MCF 10A (cell line): ENCODE measurements around the gene LPAR5. TPM values are rescaled to one million over a fixed set of nuclear protein-coding genes. Genes with fewer than 3 reads are reported as not detected.

Source experiments
- BruUV-seq: library from RNA; stranded (reverse); fragments of 400-500 nt; replicated peaks from 2 replicates; lab custom pipeline; 2021; lab: Mats Ljungman, UMichigan
- CTCF ChIA-PET: fragments of 300-600 bp; sonication (Branson Sonifier 250); formaldehyde crosslinking; extraction: SDS; loops from one replicate; lab custom pipeline; 2021; ENCODE audit warnings: antibody characterized with exemption, inconsistent platforms; lab: Yijun Ruan, JAX
- POLR2A ChIA-PET: fragments of 300-600, 350-650 bp; sonication (Branson Sonifier 250); formaldehyde crosslinking; extraction: SDS; loops from one replicate; lab custom pipeline; 2020; ENCODE audit warnings: antibody characterized with exemption, inconsistent platforms; lab: Yijun Ruan, JAX
- DNase-seq: peaks from one replicate; pipeline ENCODE4 v3.0.0-alpha.2; 2018; ENCODE audit not compliant: unreplicated experiment
- H3K27ac Mint-ChIP-seq: one replicate; pipeline ENCODE4 v1.8.0; 2022; ENCODE audit warnings: mild to moderate bottlenecking, low read depth, mixed read lengths; ENCODE audit not compliant: unreplicated experiment
- H3K27me3 Mint-ChIP-seq: one replicate; pipeline ENCODE4 v1.8.0; 2022; ENCODE audit warnings: mixed read lengths; ENCODE audit not compliant: insufficient read depth, unreplicated experiment
- H3K36me3 Mint-ChIP-seq: one replicate; pipeline ENCODE4 v1.8.0; 2022; ENCODE audit warnings: mild to moderate bottlenecking, moderate library complexity, mixed read lengths; ENCODE audit not compliant: insufficient read depth, unreplicated experiment
- H3K4me1 Mint-ChIP-seq: one replicate; pipeline ENCODE4 v1.8.0; 2022; ENCODE audit warnings: mixed read lengths; ENCODE audit not compliant: insufficient read depth, unreplicated experiment
- H3K4me3 Mint-ChIP-seq: one replicate; pipeline ENCODE4 v1.8.0; 2022; ENCODE audit warnings: mild to moderate bottlenecking, moderate library complexity, mixed read lengths; ENCODE audit not compliant: unreplicated experiment
- H3K9me3 Mint-ChIP-seq: one replicate; pipeline ENCODE4 v1.8.0; 2022; ENCODE audit warnings: mixed read lengths; ENCODE audit not compliant: unreplicated experiment
- intact Hi-C: fragments of 100-400 bp; cut with micrococcal nuclease; formaldehyde crosslinking; loops from 2 replicates; pipeline ENCODE4 v1.14.1; 2022
- total RNA-seq: library from RNA; stranded (reverse); gene quantifications from 2 replicates; pipeline ENCODE4 v1.2.3, GENCODE V29; 2022
- TF ChIP-seq, protein P1 (sequence below): fragments of 200-600 bp; IDR thresholded peaks from one replicate; pipeline ENCODE4 v1.8.0; 2022; ENCODE audit warnings: antibody characterized with exemption, mild to moderate bottlenecking; ENCODE audit not compliant: unreplicated experiment

LPAR5 gene
- total RNA-seq, 1 experiment from 2014 or later, result 2.7 TPM

DNA sequence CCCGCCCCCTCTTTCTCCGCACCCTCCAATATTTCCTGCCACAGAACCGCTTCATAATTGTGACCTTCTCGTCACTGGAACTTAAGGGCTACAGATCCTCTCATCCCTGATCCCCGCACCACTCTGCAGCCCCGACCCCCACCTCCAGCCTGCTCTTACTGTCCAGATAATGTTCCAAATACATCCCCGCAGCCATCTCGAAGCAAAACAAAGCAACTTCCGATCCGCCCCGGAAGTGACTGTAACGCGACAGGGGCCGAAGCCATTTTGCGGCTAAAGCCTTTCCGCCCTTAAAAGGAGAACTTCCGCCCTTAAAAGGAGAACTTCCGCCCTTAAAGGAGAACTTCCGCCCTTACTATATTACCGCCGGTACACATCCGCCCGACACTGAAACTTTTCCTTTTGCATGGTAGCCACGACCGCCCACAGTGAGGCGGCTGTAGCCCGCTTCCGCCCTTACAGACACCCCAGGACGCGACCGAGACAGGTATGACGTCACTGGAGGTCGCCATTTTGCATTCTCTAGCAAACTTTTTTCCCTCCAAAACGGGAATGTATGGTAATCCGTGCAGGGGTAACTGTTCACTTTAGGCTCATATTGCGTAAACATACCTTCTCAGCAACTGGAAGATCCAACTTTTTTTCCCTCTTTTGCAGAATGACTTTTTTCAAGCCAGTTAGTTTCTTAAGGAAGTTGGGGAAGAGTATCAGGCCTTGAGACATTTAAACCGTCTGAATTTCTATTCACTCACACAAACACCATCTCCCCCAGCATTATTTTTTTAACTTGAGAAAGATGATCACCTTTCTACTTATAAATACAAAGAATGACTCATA lies 27.4 kb upstream of the LPAR5 start, which contains the start of gene ING4:
ING4 (minus strand) TSS at position 214 of the 837 bp plus-strand sequence; CDS start at position 196, 18 bp downstream.
- TF ChIP-seq, protein P1, sequence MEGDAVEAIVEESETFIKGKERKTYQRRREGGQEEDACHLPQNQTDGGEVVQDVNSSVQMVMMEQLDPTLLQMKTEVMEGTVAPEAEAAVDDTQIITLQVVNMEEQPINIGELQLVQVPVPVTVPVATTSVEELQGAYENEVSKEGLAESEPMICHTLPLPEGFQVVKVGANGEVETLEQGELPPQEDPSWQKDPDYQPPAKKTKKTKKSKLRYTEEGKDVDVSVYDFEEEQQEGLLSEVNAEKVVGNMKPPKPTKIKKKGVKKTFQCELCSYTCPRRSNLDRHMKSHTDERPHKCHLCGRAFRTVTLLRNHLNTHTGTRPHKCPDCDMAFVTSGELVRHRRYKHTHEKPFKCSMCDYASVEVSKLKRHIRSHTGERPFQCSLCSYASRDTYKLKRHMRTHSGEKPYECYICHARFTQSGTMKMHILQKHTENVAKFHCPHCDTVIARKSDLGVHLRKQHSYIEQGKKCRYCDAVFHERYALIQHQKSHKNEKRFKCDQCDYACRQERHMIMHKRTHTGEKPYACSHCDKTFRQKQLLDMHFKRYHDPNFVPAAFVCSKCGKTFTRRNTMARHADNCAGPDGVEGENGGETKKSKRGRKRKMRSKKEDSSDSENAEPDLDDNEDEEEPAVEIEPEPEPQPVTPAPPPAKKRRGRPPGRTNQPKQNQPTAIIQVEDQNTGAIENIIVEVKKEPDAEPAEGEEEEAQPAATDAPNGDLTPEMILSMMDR, result no peak
- intact Hi-C loops, result loop anchor here (1.0 kb wide), 2 partner anchors 26 to 46 kb away; partner anchors contain the start of gene ZNF384
- no peaks in the 10 kb centered on the region for H3K27me3 Mint-ChIP-seq
- H3K36me3 Mint-ChIP-seq, result peaks cover 50% of the 10 kb centered on the region
- peaks cover 8% of the 10 kb centered on the region for H3K4me1 Mint-ChIP-seq
- H3K27ac Mint-ChIP-seq, result peak within 1 kb of the TSS; percentile 81
- no peaks in the 10 kb centered on the region for H3K9me3 Mint-ChIP-seq
- no TSS peak for BruUV-seq
- DNase-seq, result peak; percentile 100
- peak within 1 kb of the TSS; percentile 82 for H3K4me3 Mint-ChIP-seq
- ChIA-PET CTCF (interaction anchor here (0.6 to 1.2 kb wide), 5 partner anchors 10 to 115 kb away, joined by 3 to 5 read pairs (median 3); no protein-coding TSS in a partner anchor), POLR2A (interaction anchor here (0.6 to 2.9 kb wide), 11 partner anchors 16 to 280 kb away, joined by 3 to 48 read pairs (median 4); partner anchors contain the start of genes CDCA3, COPS7A, LPAR5 and RNU7-1)

DNA sequence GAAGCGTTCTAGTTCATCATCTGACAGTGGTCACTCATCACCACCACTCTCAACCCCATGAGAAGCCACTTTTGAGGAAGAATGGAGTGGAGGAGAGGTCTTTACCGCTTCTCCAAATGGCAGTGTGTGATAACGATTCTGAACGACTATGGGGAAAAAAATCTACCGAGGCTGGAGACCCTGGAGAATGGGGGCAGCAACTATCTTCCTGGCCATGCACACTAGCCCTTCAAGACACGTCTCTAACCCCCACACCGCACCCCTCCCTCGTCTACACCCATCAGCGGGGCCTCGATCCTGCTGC lies 26.8 kb upstream of the LPAR5 start:
- POLR2A ChIA-PET, result interaction anchor here (2.5 kb wide), 1 partner anchor 27 kb away, joined by 12 read pairs; the partner anchor contains the start of gene ZNF384
- no peak for DNase-seq
- peak overlapping the region; percentile 81 for H3K27ac Mint-ChIP-seq
- H3K4me1 Mint-ChIP-seq, result peaks cover 8% of the 10 kb centered on the region
- peak overlapping the region; percentile 82 for H3K4me3 Mint-ChIP-seq
- intact Hi-C loops, result no loop called here
- H3K27me3 Mint-ChIP-seq, result no peaks in the 10 kb centered on the region
- TSS peak; percentile 34 for BruUV-seq
- peaks cover 50% of the 10 kb centered on the region for H3K36me3 Mint-ChIP-seq
- H3K9me3 Mint-ChIP-seq, result no peaks in the 10 kb centered on the region
- TF ChIP-seq, protein P1, result no peak
- CTCF ChIA-PET, result no interaction called here

DNA sequence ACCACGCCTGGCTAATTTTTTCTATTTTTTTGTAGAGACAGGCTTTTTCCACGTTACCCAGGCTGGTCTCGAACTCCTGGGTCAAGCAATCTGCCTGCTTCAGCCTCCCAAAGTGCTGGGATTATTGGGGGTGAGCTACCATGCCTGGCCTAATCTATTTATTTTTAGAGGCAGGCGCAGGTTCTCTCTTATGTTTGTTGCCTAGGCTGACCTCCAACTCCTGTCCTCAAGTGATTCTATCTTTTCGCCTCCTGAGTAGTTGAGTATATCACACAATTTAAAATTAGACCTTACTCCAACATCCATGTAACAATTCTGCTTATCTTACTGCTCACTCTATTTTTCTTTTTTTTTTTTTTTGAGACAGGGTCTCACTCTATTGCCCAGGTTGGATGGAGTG lies 18.2 kb upstream of the LPAR5 start:
- Mint-ChIP-seq H3K36me3 (peaks cover 80% of the 10 kb centered on the region), H3K9me3 (no peaks in the 10 kb centered on the region), H3K27ac (no peak overlapping the region), H3K27me3 (no peaks in the 10 kb centered on the region), H3K4me1 (no peaks in the 10 kb centered on the region), H3K4me3 (no peak overlapping the region)
- no TSS peak for BruUV-seq
- DNase-seq, result no peak
- intact Hi-C loops, result no loop called here
- TF ChIP-seq, protein P1, result no peak
- CTCF ChIA-PET, result no interaction called here
- POLR2A ChIA-PET, result interaction anchor here (1.1 kb wide), 1 partner anchor 12 kb away, joined by 3 read pairs; no protein-coding TSS in a partner anchor

DNA sequence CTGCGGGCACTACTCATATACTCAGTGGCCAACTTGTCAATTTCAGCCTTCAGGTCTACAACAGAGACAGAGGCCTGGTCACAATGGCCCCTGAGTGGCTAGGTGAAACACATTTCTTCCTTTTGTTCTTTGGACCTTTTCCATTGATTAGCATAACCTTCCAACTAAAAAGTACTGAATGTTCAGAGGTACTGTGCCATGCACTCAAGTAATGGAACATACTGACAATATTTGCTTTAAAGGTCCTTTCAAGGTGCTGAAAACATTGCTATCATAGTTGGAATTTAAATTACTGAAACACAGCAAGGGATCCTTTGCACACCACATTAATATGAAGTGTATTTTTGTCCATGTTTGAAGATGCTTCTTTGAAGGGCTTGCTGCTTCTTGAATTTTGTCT lies 17.6 kb upstream of the LPAR5 start:
- Mint-ChIP-seq H3K4me3 (no peak overlapping the region), H3K9me3 (no peaks in the 10 kb centered on the region), H3K36me3 (peaks cover 77% of the 10 kb centered on the region), H3K27ac (no peak overlapping the region), H3K4me1 (no peaks in the 10 kb centered on the region), H3K27me3 (no peaks in the 10 kb centered on the region)
- ChIA-PET CTCF (interaction anchor here (0.5 kb wide), 1 partner anchor 16 kb away, joined by 3 read pairs; no protein-coding TSS in a partner anchor), POLR2A (interaction anchor here (1.1 kb wide), 1 partner anchor 13 kb away, joined by 3 read pairs; no protein-coding TSS in a partner anchor)
- TF ChIP-seq, protein P1, result no peak
- BruUV-seq, result no TSS peak
- intact Hi-C loops, result no loop called here
- no peak for DNase-seq
